Cardiac septum (tissue), 1 donor: ENCODE measurements around the gene SIX3. TPM values are rescaled to one million over a fixed set of nuclear protein-coding genes. Genes with fewer than 3 reads are reported as not detected.

ENCODE experiments used
- DNase-seq: peaks from one replicate; pipeline ENCODE4 v3.0.0-alpha.2; 2020; ENCODE audit warnings: low spot score
- intact Hi-C: fragments of 100-400 bp; cut with DNase I; formaldehyde crosslinking; loops from one replicate; pipeline ENCODE4 v1.14.0; 2022
- total RNA-seq: library from RNA; stranded (reverse); fragmentation: NEBNext Ultra II Directional; extraction: Animal tissue kit (Norgen Biotek cat#: 25700); gene quantifications from one replicate; pipeline ENCODE4 v1.2.1, GENCODE V29; 2021
- donor health status: DM: no; HTN: no; CAD: no.

SIX3 gene
- total RNA-seq, 1 donor from 2014 or later = not detected

DNA sequence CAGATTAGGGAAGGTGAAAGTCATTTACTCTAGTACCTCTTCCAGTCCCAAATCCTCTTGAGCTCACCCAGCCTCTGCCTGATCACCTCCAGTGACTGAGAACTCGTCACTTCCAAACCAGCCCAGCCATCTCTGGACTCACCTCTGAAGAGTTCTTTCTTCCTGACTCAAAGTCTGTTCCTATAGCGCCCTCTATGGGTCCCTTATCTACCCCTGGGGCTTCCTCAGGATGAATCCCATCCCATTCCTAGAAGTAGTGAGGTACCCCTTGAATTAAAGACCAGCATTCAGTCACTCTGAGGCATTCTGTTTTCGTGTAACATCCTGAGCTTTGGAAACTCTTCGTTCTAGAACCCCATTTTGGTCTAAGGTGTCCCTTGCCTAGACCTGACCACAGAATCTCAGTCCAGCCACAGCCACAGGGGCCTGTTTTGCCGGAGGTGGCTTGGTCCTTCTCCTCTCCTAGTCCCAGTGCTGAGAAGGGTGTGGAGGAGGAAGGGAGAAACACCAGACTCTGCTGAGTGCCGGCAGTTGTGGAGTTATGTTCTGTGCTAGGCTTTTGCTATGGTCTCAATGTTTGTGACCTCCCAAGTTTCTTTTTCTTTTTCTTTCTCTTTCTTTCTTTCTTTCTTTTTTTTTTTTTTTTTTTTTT lies 32.7 kb downstream of the SIX3 start:
- intact Hi-C loops = no loop called here
- peak; percentile 15 for DNase-seq

DNA sequence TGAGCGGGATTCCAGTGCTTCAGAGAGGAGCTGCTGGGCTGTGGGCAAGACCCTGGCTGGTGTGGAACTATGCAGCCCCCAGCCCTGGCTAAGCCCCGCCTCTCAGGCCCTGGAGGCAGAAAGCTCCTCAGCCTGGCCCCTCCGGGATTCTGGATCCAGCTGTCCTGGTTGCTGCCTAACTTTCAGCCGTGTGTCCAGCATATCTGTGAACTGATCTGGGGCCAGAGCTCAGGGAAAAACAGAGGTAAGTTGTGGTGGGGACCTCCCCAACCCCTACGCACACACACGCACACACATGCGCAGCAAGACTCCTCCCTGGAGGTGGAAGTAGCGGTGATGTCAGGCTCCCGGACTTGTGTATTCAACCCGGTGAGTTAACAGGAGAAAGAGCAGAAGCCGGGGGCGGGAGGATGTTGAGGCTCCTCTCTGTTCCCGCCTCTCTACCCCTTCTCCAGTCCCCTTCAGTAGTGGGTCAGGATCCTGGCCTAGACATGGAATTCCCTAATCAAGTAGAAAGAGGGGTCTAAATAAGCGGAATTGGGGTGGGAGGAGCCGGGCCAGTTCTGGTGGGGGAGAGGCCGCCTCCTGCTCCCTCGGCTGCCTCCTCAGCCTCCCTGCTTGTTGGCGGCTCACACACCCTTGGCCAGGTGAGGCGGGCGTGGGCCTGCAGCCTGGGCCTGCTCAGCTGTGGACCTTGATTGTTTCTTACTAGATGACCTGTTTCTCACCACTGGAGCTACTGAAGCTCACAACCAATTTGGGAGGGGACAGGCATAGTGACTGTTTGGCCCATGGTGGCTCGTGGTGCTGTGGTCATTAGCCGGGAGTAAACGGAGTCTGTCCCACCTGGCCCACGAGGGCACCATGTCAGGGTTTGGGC lies 34.3 kb downstream of the SIX3 start:
- peak; percentile 71 for DNase-seq

DNA sequence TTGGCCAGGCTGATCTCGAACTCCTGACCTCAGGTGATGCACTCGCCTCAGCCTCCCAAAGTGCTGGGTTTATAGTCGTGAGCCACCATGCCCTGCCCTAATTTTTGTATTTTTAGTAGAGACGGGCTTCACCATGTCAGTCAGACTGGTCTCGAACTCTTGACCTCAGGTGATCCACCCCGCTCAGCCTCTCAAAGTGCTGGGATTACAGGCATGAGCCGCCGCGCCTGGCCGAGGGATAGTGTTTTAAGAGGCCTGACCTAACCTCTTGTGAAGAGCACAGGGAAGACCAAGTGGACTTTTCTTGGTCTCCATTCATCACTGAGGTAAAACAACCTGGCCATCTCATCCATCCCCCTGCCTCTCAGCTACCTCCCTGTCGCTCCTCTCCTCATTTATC lies 38.1 kb downstream of the SIX3 start:
- intact Hi-C loops = no loop called here
- DNase-seq = no peak

More for the DNA sequence above, 34.3 kb downstream of the SIX3 start:
- intact Hi-C loops = no loop called here

DNA sequence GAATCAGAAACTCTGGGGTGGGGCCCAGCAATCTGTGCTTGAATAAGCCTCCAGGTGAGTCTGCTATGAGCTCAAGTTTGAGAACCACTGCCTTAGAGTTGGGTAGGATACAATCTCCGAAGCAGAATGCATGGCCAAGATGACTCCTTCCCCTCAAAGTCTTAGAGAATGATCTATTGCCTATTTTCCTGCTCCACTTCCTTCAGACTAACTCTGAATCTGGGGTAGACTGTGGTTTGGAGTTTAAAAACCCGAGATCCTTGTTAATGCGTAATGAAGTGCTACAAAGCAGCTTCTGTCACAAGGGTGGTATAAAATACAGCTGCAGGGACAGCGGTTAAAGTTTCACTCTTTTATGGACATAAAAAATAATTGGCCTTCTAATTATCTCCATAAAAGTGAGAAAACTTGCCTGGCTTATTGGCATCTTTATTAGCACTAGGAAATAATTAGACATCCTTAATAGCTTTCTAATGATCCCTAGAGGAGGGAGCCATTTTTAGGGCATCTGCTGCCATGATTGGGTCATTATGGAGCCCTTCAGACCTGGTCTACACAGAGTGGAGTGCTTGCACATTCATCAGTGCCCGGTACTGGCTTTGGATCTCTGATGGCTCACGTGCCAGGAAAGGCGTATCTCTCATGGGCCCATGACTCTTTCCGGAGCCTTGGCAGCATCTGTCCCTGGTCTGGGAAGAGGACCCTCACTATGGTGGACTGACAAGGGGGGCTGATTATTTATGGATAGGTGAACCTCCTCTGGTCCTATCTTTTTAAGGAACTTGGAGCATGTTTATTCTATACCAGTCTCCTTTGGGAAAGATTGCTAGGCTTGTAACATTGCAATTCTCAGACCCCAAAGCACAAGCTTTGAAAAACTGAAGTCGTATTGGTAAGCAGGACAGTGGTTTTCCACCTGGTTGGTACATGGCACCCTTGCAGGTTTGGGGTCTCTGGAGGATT lies 39.5 kb downstream of the SIX3 start:
- intact Hi-C loops = loop anchor here (2.0 kb wide), 1 partner anchor 514 kb away; no protein-coding TSS in a partner anchor
- peak; percentile 43 for DNase-seq

DNA sequence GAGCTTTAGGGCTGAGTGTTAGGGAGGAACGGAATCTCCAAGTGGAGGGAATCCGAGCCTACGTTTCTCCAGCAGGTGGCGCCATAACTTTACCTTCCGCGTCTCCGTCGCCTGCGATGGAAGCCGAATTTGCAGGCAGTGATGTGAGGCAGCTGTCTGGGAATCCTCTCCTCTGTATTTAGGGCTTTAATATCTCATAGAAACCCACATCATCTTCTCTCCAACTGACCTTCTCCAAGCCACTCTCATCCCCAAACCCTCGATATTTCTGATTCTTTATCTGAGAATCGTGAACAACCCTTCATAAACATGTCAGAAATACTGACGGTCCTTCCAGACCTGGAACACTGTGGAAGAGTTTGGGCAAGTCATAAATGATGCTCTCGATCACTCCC lies 40.2 kb downstream of the SIX3 start:
- intact Hi-C loops = loop anchor here (2.0 kb wide), 1 partner anchor 513 kb away; no protein-coding TSS in a partner anchor
- peak; percentile 88 for DNase-seq

DNA sequence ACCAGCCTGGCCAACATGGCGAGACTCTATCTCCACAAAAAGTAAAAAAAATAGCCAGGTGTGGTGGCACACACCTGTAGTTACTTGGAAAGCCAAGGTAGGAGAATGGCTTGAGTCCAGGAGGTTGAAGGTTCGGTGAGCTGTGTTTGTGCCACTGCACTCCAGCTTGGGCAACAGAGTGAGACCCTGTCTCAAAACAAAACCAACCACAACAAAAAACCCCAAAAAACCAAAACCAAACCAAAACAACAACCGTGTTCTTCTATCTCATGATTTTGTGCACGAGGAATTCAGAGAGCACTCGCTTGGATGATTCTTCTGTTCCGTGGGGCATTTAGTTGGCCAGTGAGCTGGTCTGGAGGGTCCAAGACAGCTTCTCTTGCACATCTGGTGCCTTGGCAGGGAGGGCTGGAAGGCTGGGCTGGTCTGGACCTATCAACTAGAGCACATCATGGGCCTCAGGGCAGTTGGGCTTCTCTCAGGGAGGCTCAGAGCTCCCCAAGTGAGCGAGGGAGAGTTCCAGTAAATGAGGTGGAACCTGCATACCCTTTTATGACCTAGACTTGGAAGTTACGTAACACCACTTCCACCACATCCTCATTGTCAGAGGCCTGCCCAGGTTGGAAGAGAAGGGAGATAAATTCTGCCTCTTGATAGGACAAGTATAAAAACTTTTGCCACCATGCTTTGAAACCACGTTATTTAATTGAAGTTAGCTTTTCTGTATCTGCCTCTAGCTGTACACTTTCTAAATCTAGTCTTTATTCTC lies 42.5 kb downstream of the SIX3 start:
- no peak for DNase-seq
- intact Hi-C loops = no loop called here

DNA sequence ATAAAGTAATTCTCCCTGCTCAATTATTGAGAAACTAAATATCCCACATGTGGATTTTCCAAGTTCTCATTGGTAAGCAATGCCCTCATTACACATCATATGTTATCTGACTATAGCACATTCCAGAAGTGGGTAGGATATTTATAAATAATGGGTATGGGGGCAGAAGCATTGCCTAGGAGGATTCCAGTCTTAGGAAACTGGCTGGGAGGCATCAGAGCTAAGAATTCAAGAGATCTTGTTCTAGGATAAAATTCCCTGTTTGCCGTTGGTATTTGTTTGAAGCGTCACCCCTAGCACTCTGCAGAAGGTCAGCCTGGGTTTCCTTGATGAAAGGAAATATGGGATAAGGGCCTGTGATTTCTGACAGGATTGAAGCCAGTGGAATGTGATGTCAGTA lies 47.7 kb downstream of the SIX3 start:
- intact Hi-C loops = no loop called here
- no peak for DNase-seq

DNA sequence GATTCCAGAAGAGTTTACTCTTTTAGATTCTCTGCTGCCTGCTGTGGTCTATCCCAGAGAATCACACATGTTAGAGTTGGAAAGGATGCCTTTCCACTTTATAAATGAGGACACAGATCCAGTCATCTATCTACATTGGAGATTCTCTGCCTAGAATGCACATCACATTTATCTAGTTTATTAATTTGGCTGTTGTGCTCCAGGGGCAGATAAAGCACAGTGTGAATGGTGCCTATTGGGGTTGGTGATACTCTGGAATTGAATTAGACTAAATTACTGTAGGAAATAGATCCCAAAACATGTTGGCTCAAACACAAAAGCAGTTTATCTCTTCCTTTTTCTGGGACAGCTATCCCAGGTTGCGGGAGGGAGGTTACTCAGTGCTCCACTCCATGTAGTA lies 52.9 kb downstream of the SIX3 start:
- DNase-seq = no peak

More for the DNA sequence above, 52.9 kb downstream of the SIX3 start:
- intact Hi-C loops = no loop called here

Other genes starting within 250 kb of the SIX3 start
- 0.89 TPM for gene SIX2, start 67.8 kb downstream of the SIX3 start, total RNA-seq